HepG2 (cell line): ENCODE measurements around the gene SECTM1. TPM values are rescaled to one million over a fixed set of nuclear protein-coding genes. Genes with fewer than 3 reads are reported as not detected.

Experiments
- ADNP ChIP-seq: sonication (generic); formaldehyde crosslinking; IDR thresholded peaks from 2 replicates; pipeline ENCODE4 v1.4.0; 2020; ENCODE audit warnings: missing genetic modification reagents
- BRD4 ChIP-seq: sonication (generic); formaldehyde crosslinking; IDR thresholded peaks from 2 replicates; pipeline ENCODE4 v1.4.0; 2020; ENCODE audit warnings: missing genetic modification reagents
- HDAC2 ChIP-seq: sonication (generic); formaldehyde crosslinking; IDR thresholded peaks from 2 replicates; pipeline ENCODE4 v1.4.0; 2020; ENCODE audit warnings: missing genetic modification reagents
- KDM1A ChIP-seq: IDR thresholded peaks from 2 replicates; pipeline ENCODE4 v1.6.1; 2016; ENCODE audit warnings: missing compliant biosample characterization
- KLF9 ChIP-seq: IDR thresholded peaks from 2 replicates; pipeline ENCODE4 v1.6.1; 2016; ENCODE audit warnings: low read depth
- MAF1 ChIP-seq: sonication (generic); formaldehyde crosslinking; IDR thresholded peaks from 2 replicates; pipeline ENCODE4 v1.5.0; 2020; ENCODE audit warnings: missing genetic modification reagents, borderline replicate concordance
- NFKB2 ChIP-seq: sonication (generic); formaldehyde crosslinking; IDR thresholded peaks from 2 replicates; pipeline ENCODE4 v1.4.0; 2020; ENCODE audit warnings: missing genetic modification reagents, borderline replicate concordance
- SKI ChIP-seq: fragments of 450-650 bp; IDR thresholded peaks from one replicate; pipeline ENCODE4 v1.6.1; 2018; ENCODE audit warnings: mild to moderate bottlenecking; ENCODE audit not compliant: partially characterized antibody
- SRY ChIP-seq: sonication (generic); formaldehyde crosslinking; IDR thresholded peaks from 2 replicates; pipeline ENCODE4 v1.8.0; 2022; ENCODE audit warnings: mild to moderate bottlenecking, missing genetic modification reagents
- TBX2 ChIP-seq: sonication (generic); formaldehyde crosslinking; IDR thresholded peaks from 2 replicates; pipeline ENCODE4 v1.5.0; 2020; ENCODE audit warnings: missing genetic modification reagents, mild to moderate bottlenecking, borderline replicate concordance
- ZFAT ChIP-seq: sonication (generic); formaldehyde crosslinking; conservative IDR thresholded peaks from 2 replicates; pipeline ENCODE4 v1.8.1; 2023; ENCODE audit warnings: missing genetic modification reagents, inconsistent platforms
- ZFP82 ChIP-seq: sonication (generic); formaldehyde crosslinking; IDR thresholded peaks from 2 replicates; pipeline ENCODE4 v1.5.1; 2020; ENCODE audit warnings: mild to moderate bottlenecking, missing genetic modification reagents, borderline replicate concordance
- ZKSCAN8 ChIP-seq: IDR thresholded peaks from 2 replicates; pipeline ENCODE4 v1.6.1; 2016; ENCODE audit warnings: borderline replicate concordance, missing genetic modification reagents, missing compliant biosample characterization
- ZNF251 ChIP-seq: sonication (generic); formaldehyde crosslinking; IDR thresholded peaks from 2 replicates; pipeline ENCODE4 v1.9.0; 2021; ENCODE audit warnings: mild to moderate bottlenecking, missing genetic modification reagents
- ZNF292 ChIP-seq: sonication (generic); formaldehyde crosslinking; IDR thresholded peaks from 2 replicates; pipeline ENCODE4 v1.8.1; 2022; ENCODE audit warnings: mild to moderate bottlenecking, low read depth, missing genetic modification reagents, borderline replicate concordance
- ZNF430 ChIP-seq: sonication (generic); formaldehyde crosslinking; IDR thresholded peaks from 2 replicates; pipeline ENCODE4 v1.9.0; 2021; ENCODE audit warnings: mild to moderate bottlenecking, missing genetic modification reagents
- ZNF629 ChIP-seq: sonication (generic); formaldehyde crosslinking; conservative IDR thresholded peaks from 2 replicates; pipeline ENCODE4 v1.5.0; 2020; ENCODE audit warnings: missing genetic modification reagents
- polyA plus RNA-seq, 8 experiments: library from polyadenylated mRNA; depleted of rRNA in 3 of 8; stranded (reverse) in 7 of 8; unstranded in 1 of 8; fragments of >200 nt; fragmentation: Illumina TruSeq in 4 of 8; extraction: Trizol in 4 of 8; gene quantifications; 2 replicates each; pipeline versions ENCODE4 v1.2.1 to v1.2.3, GENCODE V29; 2011 to 2016; ENCODE audit warnings: low read depth in 4 of 8, missing spikeins in 1 of 8, mixed read lengths in 1 of 8; ENCODE audit not compliant: insufficient read depth in 1 of 8
- total RNA-seq, 5 experiments: library from RNA; depleted of rRNA; stranded (reverse); fragments of >200 nt; fragmentation: Illumina TruSeq; extraction: Trizol; gene quantifications; 2 replicates each; pipeline ENCODE4 v1.2.3, GENCODE V29; 2016; ENCODE audit warnings: low read depth in 1 of 5
- TF ChIP-seq, protein P1 (sequence below): sonication (generic); formaldehyde crosslinking; IDR thresholded peaks from 2 replicates; pipeline ENCODE4 v1.4.0; 2020; ENCODE audit warnings: mild to moderate bottlenecking, missing genetic modification reagents
- TF ChIP-seq, protein P2 (sequence below): sonication (generic); formaldehyde crosslinking; IDR thresholded peaks from 2 replicates; pipeline ENCODE4 v1.4.0; 2020; ENCODE audit warnings: missing genetic modification reagents, low read depth, mild to moderate bottlenecking, borderline replicate concordance
- TF ChIP-seq, protein P3 (sequence below): sonication (generic); formaldehyde crosslinking; IDR thresholded peaks from 2 replicates; pipeline ENCODE4 v1.4.0; 2020; ENCODE audit warnings: missing genetic modification reagents
- TF ChIP-seq, protein P4 (sequence below): sonication (generic); formaldehyde crosslinking; IDR thresholded peaks from 2 replicates; pipeline ENCODE4 v1.5.0; 2020; ENCODE audit warnings: mild to moderate bottlenecking, missing genetic modification reagents

SECTM1 gene
- total and polyA plus RNA-seq, 2 of the 13 experiments (the other 11 are each of a cell fraction or from before 2014, with no cell fraction given), result 3.5 to 5.3 TPM

DNA sequence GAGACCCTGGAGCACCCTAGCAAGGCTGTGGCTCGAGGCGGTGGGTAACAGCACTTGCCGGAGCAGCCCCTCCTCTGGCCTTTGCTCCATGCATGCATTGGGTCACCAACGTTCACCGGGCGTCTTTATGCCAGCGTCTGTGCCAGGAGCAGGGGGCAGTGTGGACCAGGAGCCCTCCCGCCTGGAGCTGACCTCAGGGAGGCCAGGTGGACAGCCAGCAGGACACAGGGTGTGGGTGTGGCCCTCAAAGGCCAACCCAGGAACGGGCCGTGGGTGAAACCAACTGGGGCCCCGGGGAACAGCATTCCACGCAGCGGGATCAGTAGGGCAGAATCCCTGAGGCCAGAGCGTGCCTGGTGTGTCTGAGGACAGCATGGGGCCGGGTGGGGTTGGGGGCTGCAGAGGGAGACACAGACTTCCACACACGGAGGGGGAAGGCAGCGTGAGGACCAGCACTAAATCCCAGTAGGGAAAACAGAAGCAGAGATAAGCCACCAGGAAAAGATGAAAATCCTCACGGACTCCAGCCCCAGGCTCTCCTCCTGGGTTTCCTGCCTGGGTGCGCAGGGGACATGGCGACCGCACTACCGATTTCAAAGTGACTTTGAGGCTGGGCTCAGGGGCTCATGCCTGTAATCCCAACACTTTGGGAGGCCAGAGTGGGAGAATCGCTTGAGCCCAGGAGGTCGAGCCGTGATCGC, 13.3 kb downstream of the SECTM1 start (continued):
- TF ChIP-seq ZKSCAN8 (CRISPR knock-in tag) (no peak), HDAC2 (CRISPR knock-in tag) (no peak), ZNF292 (CRISPR knock-in tag) (peak; percentile 53), ZNF251 (CRISPR knock-in tag) (no peak), KLF9 (0 out of 2 replicates have a peak, but pooled peaks have one; percentile 48), KDM1A (CRISPR knock-in tag) (0 out of 2 replicates have a peak, but pooled peaks have one; percentile 53), TBX2 (CRISPR knock-in tag) (peak; percentile 41; the same call in 1 of the 2 replicates), ZFAT (CRISPR knock-in tag) (no peak), SKI (peak; percentile 60), MAF1 (CRISPR knock-in tag) (no peak), ADNP (CRISPR knock-in tag) (peak; percentile 78; the same call in 1 of the 2 replicates), ZNF629 (0 out of 2 replicates have a peak, but pooled peaks have one; percentile 36), ZNF430 (no peak), BRD4 (CRISPR knock-in tag) (peak; percentile 39; the same call in 1 of the 2 replicates), NFKB2 (peak; percentile 58; the same call in 1 of the 2 replicates), ZFP82 (CRISPR knock-in tag) (no peak), SRY (CRISPR knock-in tag) (peak; percentile 21; the same call in 1 of the 2 replicates)
- TF ChIP-seq, protein P1, sequence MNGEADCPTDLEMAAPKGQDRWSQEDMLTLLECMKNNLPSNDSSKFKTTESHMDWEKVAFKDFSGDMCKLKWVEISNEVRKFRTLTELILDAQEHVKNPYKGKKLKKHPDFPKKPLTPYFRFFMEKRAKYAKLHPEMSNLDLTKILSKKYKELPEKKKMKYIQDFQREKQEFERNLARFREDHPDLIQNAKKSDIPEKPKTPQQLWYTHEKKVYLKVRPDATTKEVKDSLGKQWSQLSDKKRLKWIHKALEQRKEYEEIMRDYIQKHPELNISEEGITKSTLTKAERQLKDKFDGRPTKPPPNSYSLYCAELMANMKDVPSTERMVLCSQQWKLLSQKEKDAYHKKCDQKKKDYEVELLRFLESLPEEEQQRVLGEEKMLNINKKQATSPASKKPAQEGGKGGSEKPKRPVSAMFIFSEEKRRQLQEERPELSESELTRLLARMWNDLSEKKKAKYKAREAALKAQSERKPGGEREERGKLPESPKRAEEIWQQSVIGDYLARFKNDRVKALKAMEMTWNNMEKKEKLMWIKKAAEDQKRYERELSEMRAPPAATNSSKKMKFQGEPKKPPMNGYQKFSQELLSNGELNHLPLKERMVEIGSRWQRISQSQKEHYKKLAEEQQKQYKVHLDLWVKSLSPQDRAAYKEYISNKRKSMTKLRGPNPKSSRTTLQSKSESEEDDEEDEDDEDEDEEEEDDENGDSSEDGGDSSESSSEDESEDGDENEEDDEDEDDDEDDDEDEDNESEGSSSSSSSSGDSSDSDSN (CRISPR knock-in tag), result peak; percentile 47
- TF ChIP-seq, protein P2, sequence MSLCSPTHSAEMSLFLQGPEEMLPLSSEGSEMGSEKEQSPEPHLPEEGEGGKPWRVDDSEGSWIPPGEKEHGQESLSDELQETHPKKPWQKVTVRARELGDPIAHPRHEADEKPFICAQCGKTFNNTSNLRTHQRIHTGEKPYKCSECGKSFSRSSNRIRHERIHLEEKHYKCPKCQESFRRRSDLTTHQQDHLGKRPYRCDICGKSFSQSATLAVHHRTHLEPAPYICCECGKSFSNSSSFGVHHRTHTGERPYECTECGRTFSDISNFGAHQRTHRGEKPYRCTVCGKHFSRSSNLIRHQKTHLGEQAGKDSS (CRISPR knock-in tag), result no peak
- TF ChIP-seq, protein P3, sequence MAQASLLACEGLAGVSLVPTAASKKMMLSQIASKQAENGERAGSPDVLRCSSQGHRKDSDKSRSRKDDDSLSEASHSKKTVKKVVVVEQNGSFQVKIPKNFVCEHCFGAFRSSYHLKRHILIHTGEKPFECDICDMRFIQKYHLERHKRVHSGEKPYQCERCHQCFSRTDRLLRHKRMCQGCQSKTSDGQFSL (CRISPR knock-in tag), result 0 out of 2 replicates have a peak, but pooled peaks have one; percentile 21
- TF ChIP-seq, protein P4, sequence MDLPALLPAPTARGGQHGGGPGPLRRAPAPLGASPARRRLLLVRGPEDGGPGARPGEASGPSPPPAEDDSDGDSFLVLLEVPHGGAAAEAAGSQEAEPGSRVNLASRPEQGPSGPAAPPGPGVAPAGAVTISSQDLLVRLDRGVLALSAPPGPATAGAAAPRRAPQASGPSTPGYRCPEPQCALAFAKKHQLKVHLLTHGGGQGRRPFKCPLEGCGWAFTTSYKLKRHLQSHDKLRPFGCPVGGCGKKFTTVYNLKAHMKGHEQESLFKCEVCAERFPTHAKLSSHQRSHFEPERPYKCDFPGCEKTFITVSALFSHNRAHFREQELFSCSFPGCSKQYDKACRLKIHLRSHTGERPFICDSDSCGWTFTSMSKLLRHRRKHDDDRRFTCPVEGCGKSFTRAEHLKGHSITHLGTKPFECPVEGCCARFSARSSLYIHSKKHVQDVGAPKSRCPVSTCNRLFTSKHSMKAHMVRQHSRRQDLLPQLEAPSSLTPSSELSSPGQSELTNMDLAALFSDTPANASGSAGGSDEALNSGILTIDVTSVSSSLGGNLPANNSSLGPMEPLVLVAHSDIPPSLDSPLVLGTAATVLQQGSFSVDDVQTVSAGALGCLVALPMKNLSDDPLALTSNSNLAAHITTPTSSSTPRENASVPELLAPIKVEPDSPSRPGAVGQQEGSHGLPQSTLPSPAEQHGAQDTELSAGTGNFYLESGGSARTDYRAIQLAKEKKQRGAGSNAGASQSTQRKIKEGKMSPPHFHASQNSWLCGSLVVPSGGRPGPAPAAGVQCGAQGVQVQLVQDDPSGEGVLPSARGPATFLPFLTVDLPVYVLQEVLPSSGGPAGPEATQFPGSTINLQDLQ (CRISPR knock-in tag), result 0 out of 2 replicates have a peak, but pooled peaks have one; percentile 48
